Measurements from ENCODE around the gene APOBEC3C.
"Not testable (repeated sequence)": the region's sequence is repeated elsewhere in the genome, so short reads cannot be mapped to it uniquely, and the experiment has no call there.

DNA sequence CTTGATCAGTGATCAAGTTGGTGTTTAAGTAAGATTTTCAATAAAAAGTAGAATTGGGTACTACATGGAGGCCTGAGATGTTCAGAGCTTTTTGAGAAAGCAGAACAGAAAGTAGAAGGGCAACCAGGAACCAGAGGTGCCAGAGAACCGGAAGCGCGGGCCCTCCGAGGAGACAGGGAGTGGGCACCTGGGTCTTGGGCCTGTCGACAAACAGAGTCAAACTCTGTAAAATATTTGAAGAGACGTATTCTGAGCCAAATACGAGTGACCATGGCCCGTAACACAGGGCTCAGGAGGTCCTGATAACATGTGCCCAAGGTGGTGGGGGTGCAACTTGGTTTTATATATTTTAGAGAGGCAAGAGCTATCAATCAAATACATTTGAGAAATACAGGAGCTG, 49.8 kb downstream of the APOBEC3C start:
- TF ChIP-seq CTCF, POLR2A (IDR thresholded peaks at IDR 0.05): not testable (repeated sequence)

Data from uterus (tissue), 2 donors.